SK-N-SH treated with all-trans-retinoic acid at 6 μM for 48 hours (cell line): ENCODE results near the gene STK26.

Experiments used
- ATAC-seq: fragments of 200-7000 bp; cut with Tn5 transposase; 3 replicates; pipeline ENCODE4 v1.9.1; 2020; ENCODE audit warnings: mild to moderate bottlenecking, moderate library complexity
- BACH2 ChIP-seq: fragments of 250-450 bp; sonication (Bioruptor Pico); IDR thresholded peaks from 2 replicates; pipeline ENCODE4 v1.9.0; 2021; ENCODE audit warnings: mild to moderate bottlenecking, borderline replicate concordance
- CSDC2 ChIP-seq: fragments of 250-450 bp; sonication (Bioruptor Pico); IDR thresholded peaks from 2 replicates; pipeline ENCODE4 v1.5.0; 2020; ENCODE audit warnings: mild to moderate bottlenecking, moderate library complexity
- ESRRG ChIP-seq: fragments of 250-450 bp; sonication (Bioruptor Pico); IDR thresholded peaks from 2 replicates; pipeline ENCODE4 v1.6.1; 2021; ENCODE audit warnings: mild to moderate bottlenecking
- GLIS3 ChIP-seq: fragments of 250-450 bp; sonication (Bioruptor Pico); IDR thresholded peaks from 2 replicates; pipeline ENCODE4 v1.5.0; 2020; ENCODE audit warnings: mild to moderate bottlenecking, moderate library complexity
- ISL1 ChIP-seq: fragments of 250-450 bp; sonication (Bioruptor Pico); IDR thresholded peaks from 2 replicates; pipeline ENCODE4 v2.1.2; 2022; ENCODE audit warnings: mild to moderate bottlenecking, moderate library complexity
- OSR1 ChIP-seq: fragments of 250-450 bp; sonication (Bioruptor Pico); IDR thresholded peaks from 2 replicates; pipeline ENCODE4 v1.8.0; 2022; ENCODE audit warnings: moderate library complexity, mild to moderate bottlenecking, inconsistent platforms
- PPARA ChIP-seq: fragments of 250-450 bp; sonication (Bioruptor Pico); IDR thresholded peaks from 2 replicates; pipeline ENCODE4 v1.5.0; 2020; ENCODE audit warnings: mild to moderate bottlenecking, borderline replicate concordance
- RARB ChIP-seq: fragments of 250-450 bp; sonication (Bioruptor Pico); IDR thresholded peaks from 2 replicates; pipeline ENCODE4 v1.8.0; 2021; ENCODE audit warnings: mild to moderate bottlenecking, moderate library complexity
- SNAI2 ChIP-seq: fragments of 250-450 bp; sonication (Bioruptor Pico); IDR thresholded peaks from 2 replicates; pipeline ENCODE4 v1.5.0; 2020; ENCODE audit warnings: mild to moderate bottlenecking, moderate library complexity
- TCF4 ChIP-seq: fragments of 250-450 bp; sonication (Bioruptor Pico); IDR thresholded peaks from 2 replicates; pipeline ENCODE4 v1.8.0; 2021; ENCODE audit warnings: mild to moderate bottlenecking, moderate library complexity, borderline replicate concordance
- TOX ChIP-seq: fragments of 250-450 bp; sonication (Bioruptor Pico); IDR thresholded peaks from 2 replicates; pipeline ENCODE4 v1.8.0; 2021; ENCODE audit warnings: mild to moderate bottlenecking, moderate library complexity, borderline replicate concordance
- ZC3H10 ChIP-seq: fragments of 250-450 bp; sonication (Bioruptor Pico); IDR thresholded peaks from 2 replicates; pipeline ENCODE4 v1.5.1; 2021; ENCODE audit warnings: mild to moderate bottlenecking, moderate library complexity
- ZFP3 ChIP-seq: fragments of 250-450 bp; sonication (Bioruptor Pico); IDR thresholded peaks from 2 replicates; pipeline ENCODE4 v1.5.0; 2020; ENCODE audit warnings: mild to moderate bottlenecking, moderate library complexity
- ZFP30 ChIP-seq: fragments of 450-650 bp; formaldehyde crosslinking; IDR thresholded peaks from 2 replicates; pipeline ENCODE4 v1.5.0; 2022; ENCODE audit warnings: mild to moderate bottlenecking, moderate library complexity
- ZNF565 ChIP-seq: fragments of 450-650 bp; formaldehyde crosslinking; conservative IDR thresholded peaks from 2 replicates; pipeline ENCODE4 v1.5.0; 2020; ENCODE audit warnings: low read depth, mild to moderate bottlenecking, moderate library complexity
- ZNF70 ChIP-seq: fragments of 450-650 bp; formaldehyde crosslinking; IDR thresholded peaks from 2 replicates; pipeline ENCODE4 v1.5.0; 2020; ENCODE audit warnings: mild to moderate bottlenecking, moderate library complexity
- ZNF8 ChIP-seq: fragments of 450-650 bp; formaldehyde crosslinking; IDR thresholded peaks from 2 replicates; pipeline ENCODE4 v1.5.0; 2020; ENCODE audit warnings: mild to moderate bottlenecking, moderate library complexity
- TF ChIP-seq, protein P1 (sequence below): fragments of 250-450 bp; sonication (Bioruptor Pico); IDR thresholded peaks from 2 replicates; pipeline ENCODE4 v1.8.0; 2021; ENCODE audit warnings: low read depth, mild to moderate bottlenecking, moderate library complexity, borderline replicate concordance
- TF ChIP-seq, protein P2 (sequence below): fragments of 250-450 bp; sonication (Bioruptor Pico); IDR thresholded peaks from 2 replicates; pipeline ENCODE4 v1.5.0; 2020; ENCODE audit warnings: mild to moderate bottlenecking, moderate library complexity
- TF ChIP-seq, protein P3 (sequence below): fragments of 250-450 bp; sonication (Bioruptor Pico); IDR thresholded peaks from 2 replicates; pipeline ENCODE4 v1.5.1; 2021; ENCODE audit warnings: mild to moderate bottlenecking, moderate library complexity
- TF ChIP-seq, protein P4 (sequence below): fragments of 250-450 bp; sonication (Bioruptor Pico); IDR thresholded peaks from 2 replicates; pipeline ENCODE4 v1.5.1; 2020; ENCODE audit warnings: low read depth, mild to moderate bottlenecking, moderate library complexity

The STK26 gene

DNA sequence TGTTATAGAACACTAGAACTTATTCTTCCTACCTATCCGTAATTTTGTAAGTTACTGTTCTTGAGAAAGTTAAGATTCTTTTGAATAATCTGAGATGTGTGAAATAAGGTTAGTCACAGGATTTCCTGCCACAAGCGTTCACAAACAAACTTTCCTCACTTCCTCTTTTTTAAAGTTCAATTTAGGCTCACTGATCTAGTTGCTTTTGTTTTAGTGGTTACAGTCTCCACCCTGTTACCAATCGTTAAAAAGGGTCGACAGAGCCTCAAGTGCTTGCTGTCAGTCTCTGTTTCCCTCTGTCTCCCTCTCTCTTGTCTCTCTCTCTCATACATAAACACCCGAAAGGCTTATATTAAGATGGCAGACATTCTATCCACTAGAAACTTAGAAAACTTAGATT is 35.9 kb upstream of the STK26 start:
- ATAC-seq: no peak
- TF ChIP-seq, protein P1, sequence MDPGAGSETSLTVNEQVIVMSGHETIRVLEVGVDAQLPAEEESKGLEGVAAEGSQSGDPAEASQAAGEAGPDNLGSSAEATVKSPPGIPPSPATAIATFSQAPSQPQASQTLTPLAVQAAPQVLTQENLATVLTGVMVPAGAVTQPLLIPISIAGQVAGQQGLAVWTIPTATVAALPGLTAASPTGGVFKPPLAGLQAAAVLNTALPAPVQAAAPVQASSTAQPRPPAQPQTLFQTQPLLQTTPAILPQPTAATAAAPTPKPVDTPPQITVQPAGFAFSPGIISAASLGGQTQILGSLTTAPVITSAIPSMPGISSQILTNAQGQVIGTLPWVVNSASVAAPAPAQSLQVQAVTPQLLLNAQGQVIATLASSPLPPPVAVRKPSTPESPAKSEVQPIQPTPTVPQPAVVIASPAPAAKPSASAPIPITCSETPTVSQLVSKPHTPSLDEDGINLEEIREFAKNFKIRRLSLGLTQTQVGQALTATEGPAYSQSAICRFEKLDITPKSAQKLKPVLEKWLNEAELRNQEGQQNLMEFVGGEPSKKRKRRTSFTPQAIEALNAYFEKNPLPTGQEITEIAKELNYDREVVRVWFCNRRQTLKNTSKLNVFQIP (CRISPR knock-in tag): no peak
- no peak for TF ChIP-seq RARB (CRISPR knock-in tag)
- TF ChIP-seq, protein P2, sequence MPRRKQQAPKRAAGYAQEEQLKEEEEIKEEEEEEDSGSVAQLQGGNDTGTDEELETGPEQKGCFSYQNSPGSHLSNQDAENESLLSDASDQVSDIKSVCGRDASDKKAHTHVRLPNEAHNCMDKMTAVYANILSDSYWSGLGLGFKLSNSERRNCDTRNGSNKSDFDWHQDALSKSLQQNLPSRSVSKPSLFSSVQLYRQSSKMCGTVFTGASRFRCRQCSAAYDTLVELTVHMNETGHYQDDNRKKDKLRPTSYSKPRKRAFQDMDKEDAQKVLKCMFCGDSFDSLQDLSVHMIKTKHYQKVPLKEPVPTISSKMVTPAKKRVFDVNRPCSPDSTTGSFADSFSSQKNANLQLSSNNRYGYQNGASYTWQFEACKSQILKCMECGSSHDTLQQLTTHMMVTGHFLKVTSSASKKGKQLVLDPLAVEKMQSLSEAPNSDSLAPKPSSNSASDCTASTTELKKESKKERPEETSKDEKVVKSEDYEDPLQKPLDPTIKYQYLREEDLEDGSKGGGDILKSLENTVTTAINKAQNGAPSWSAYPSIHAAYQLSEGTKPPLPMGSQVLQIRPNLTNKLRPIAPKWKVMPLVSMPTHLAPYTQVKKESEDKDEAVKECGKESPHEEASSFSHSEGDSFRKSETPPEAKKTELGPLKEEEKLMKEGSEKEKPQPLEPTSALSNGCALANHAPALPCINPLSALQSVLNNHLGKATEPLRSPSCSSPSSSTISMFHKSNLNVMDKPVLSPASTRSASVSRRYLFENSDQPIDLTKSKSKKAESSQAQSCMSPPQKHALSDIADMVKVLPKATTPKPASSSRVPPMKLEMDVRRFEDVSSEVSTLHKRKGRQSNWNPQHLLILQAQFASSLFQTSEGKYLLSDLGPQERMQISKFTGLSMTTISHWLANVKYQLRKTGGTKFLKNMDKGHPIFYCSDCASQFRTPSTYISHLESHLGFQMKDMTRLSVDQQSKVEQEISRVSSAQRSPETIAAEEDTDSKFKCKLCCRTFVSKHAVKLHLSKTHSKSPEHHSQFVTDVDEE (CRISPR knock-in tag): no peak
- no peak for TF ChIP-seq ISL1
- no peak for TF ChIP-seq OSR1 (CRISPR knock-in tag)
- TF ChIP-seq TCF4: no peak
- TF ChIP-seq, protein P3, sequence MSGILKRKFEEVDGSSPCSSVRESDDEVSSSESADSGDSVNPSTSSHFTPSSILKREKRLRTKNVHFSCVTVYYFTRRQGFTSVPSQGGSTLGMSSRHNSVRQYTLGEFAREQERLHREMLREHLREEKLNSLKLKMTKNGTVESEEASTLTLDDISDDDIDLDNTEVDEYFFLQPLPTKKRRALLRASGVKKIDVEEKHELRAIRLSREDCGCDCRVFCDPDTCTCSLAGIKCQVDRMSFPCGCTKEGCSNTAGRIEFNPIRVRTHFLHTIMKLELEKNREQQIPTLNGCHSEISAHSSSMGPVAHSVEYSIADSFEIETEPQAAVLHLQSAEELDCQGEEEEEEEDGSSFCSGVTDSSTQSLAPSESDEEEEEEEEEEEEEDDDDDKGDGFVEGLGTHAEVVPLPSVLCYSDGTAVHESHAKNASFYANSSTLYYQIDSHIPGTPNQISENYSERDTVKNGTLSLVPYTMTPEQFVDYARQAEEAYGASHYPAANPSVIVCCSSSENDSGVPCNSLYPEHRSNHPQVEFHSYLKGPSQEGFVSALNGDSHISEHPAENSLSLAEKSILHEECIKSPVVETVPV: no peak
- TF ChIP-seq TOX (CRISPR knock-in tag): no peak
- TF ChIP-seq ESRRG: no peak
- TF ChIP-seq, protein P4, sequence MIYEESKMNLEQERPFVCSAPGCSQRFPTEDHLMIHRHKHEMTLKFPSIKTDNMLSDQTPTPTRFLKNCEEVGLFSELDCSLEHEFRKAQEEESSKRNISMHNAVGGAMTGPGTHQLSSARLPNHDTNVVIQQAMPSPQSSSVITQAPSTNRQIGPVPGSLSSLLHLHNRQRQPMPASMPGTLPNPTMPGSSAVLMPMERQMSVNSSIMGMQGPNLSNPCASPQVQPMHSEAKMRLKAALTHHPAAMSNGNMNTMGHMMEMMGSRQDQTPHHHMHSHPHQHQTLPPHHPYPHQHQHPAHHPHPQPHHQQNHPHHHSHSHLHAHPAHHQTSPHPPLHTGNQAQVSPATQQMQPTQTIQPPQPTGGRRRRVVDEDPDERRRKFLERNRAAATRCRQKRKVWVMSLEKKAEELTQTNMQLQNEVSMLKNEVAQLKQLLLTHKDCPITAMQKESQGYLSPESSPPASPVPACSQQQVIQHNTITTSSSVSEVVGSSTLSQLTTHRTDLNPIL (CRISPR knock-in tag): no peak
- TF ChIP-seq ZNF565 (CRISPR knock-in tag): no peak
- TF ChIP-seq ZC3H10: no peak
- TF ChIP-seq ZNF8 (CRISPR knock-in tag): no peak
- no peak for TF ChIP-seq PPARA (CRISPR knock-in tag)
- no peak for TF ChIP-seq CSDC2 (CRISPR knock-in tag)
- no peak for TF ChIP-seq ZFP30 (CRISPR knock-in tag)
- no peak for TF ChIP-seq BACH2
- TF ChIP-seq GLIS3: no peak
- no peak for TF ChIP-seq ZNF70 (CRISPR knock-in tag)

DNA sequence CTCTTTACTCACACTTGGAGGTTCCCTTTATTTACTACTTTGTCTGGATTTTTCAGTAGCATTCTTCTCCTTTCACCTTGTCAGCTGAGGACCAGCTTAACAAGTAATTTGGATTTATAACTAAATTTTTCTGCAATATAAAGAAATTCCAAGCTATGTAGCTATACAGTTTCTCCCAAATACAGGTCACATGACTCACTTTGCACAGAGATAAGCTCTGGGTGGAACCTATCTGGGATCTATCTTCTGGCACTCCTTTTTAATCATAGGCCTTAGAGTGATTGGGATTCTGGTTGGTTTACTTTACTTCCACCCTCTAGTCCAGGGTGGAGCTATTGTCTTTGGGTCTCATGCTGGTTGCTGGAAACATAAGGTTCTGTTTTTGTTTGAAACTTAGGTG is 34.9 kb upstream of the STK26 start:
- no peak for TF ChIP-seq TCF4
- no peak for TF ChIP-seq ZFP3 (CRISPR knock-in tag)
- no peak for TF ChIP-seq BACH2
- no peak for TF ChIP-seq ZC3H10
- no peak for TF ChIP-seq ZNF70 (CRISPR knock-in tag)
- TF ChIP-seq, protein P3: no peak
- ATAC-seq: no peak

DNA sequence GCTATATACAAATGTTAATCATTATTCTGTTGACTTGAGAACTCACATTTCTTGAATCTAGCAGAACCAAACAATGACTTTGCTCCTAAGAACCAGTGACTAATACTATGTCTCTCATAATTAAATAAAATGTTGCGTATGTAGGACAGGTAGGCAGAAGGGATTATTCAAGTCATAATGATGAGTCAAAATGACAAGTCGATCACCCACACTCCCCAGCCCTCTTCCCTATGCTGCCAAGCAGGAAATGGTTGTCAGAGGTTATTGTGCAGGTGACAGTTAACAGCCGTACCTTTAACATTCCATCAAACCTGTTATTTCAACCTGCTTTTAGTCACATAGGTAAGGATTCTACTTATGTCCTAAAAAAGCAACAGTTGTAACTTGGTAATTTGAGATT is 22.0 kb upstream of the STK26 start:
- ATAC-seq: no peak
- TF ChIP-seq ZFP30 (CRISPR knock-in tag) (no peak), SNAI2 (CRISPR knock-in tag) (no peak), ZNF8 (CRISPR knock-in tag) (no peak), ESRRG (no peak), RARB (CRISPR knock-in tag) (no peak), TOX (CRISPR knock-in tag) (no peak), ZC3H10 (no peak), GLIS3 (no peak), ZNF70 (CRISPR knock-in tag) (no peak), BACH2 (no peak), OSR1 (CRISPR knock-in tag) (no peak), ZNF565 (CRISPR knock-in tag) (no peak)
- TF ChIP-seq, protein P4 (CRISPR knock-in tag): no peak
- TF ChIP-seq, protein P2 (CRISPR knock-in tag): no peak
- TF ChIP-seq, protein P3: no peak
